Activated T-cell treated with anti-CD3 and anti-CD28 coated beads, Interleukin-2, amount 50 U/mL, for 24 hours (primary cell): ENCODE measurements around the gene RPP40.
"Not testable (repeated sequence)": the region's sequence is repeated elsewhere in the genome, so short reads cannot be mapped to it uniquely, and the experiment has no call there.

Experiments
- DNase-seq: peaks from one replicate; pipeline ENCODE4 v3.0.0-alpha.2; 2020
- H3K27ac Mint-ChIP-seq: 2 replicates; pipeline ENCODE4 v1.8.0; 2020; ENCODE audit warnings: mild to moderate bottlenecking, mixed read lengths
- H3K27me3 Mint-ChIP-seq: 2 replicates; pipeline ENCODE4 v1.8.0; 2020; ENCODE audit warnings: mixed read lengths
- H3K36me3 Mint-ChIP-seq: 2 replicates; pipeline ENCODE4 v1.8.0; 2020; ENCODE audit warnings: low read depth, mixed read lengths
- H3K4me1 Mint-ChIP-seq: 2 replicates; pipeline ENCODE4 v1.8.0; 2020; ENCODE audit warnings: low read depth, mixed read lengths
- H3K4me3 Mint-ChIP-seq: 2 replicates; pipeline ENCODE4 v1.8.0; 2020; ENCODE audit warnings: mild to moderate bottlenecking, moderate library complexity, mixed read lengths
- H3K9me3 Mint-ChIP-seq: 2 replicates; pipeline ENCODE4 v1.8.0; 2020; ENCODE audit warnings: mixed read lengths

The RPP40 gene

GRCh38 chr6:5030596-5031136 lies 26.8 kb upstream of the RPP40 start:
- H3K27me3 Mint-ChIP-seq: peaks cover 9% of the 10 kb centered on the region
- no peaks in the 10 kb centered on the region for H3K9me3 Mint-ChIP-seq
- DNase-seq: peak; percentile 79
- peak overlapping the region; percentile 47 for H3K27ac Mint-ChIP-seq
- H3K4me1 Mint-ChIP-seq: peaks cover 19% of the 10 kb centered on the region
- H3K36me3 Mint-ChIP-seq: no peaks in the 10 kb centered on the region
- no peak overlapping the region for H3K4me3 Mint-ChIP-seq

GRCh38 chr6:5029609-5030008 lies 25.8 kb upstream of the RPP40 start:
- Mint-ChIP-seq H3K27ac (no peak overlapping the region), H3K36me3 (no peaks in the 10 kb centered on the region), H3K4me1 (peaks cover 19% of the 10 kb centered on the region), H3K9me3 (no peaks in the 10 kb centered on the region), H3K27me3 (peaks cover 9% of the 10 kb centered on the region), H3K4me3 (no peak overlapping the region)
- no peak for DNase-seq

- Mint-ChIP-seq H3K36me3 (no peaks in the 10 kb centered on the region), H3K27ac (no peak overlapping the region), H3K9me3 (no peaks in the 10 kb centered on the region), H3K4me3 (no peak overlapping the region), H3K27me3 (peaks cover 9% of the 10 kb centered on the region), H3K4me1 (peaks cover 17% of the 10 kb centered on the region)
- DNase-seq: no peak
Measured at GRCh38 chr6:5028921-5029320, 25.1 kb upstream of the RPP40 start.

GRCh38 chr6:5028301-5028700 lies 24.5 kb upstream of the RPP40 start:
- H3K4me1 Mint-ChIP-seq: peaks cover 17% of the 10 kb centered on the region
- H3K9me3 Mint-ChIP-seq: no peaks in the 10 kb centered on the region
- H3K27me3 Mint-ChIP-seq: peaks cover 9% of the 10 kb centered on the region
- no peak overlapping the region for H3K4me3 Mint-ChIP-seq
- no peak for DNase-seq
- no peak overlapping the region for H3K27ac Mint-ChIP-seq
- no peaks in the 10 kb centered on the region for H3K36me3 Mint-ChIP-seq

- H3K27ac Mint-ChIP-seq: peak overlapping the region; percentile 76
Measured at GRCh38 chr6:5025911-5026819, 22.3 kb upstream of the RPP40 start.

GRCh38 chr6:5023923-5024322 lies 20.1 kb upstream of the RPP40 start:
- no peak overlapping the region for H3K27ac Mint-ChIP-seq
- H3K4me1 Mint-ChIP-seq: peaks cover 10% of the 10 kb centered on the region
- peaks cover 7% of the 10 kb centered on the region for H3K36me3 Mint-ChIP-seq
- H3K4me3 Mint-ChIP-seq: no peak overlapping the region
- DNase-seq: no peak
- H3K27me3 Mint-ChIP-seq: peaks cover 9% of the 10 kb centered on the region
- H3K9me3 Mint-ChIP-seq: peaks cover 3% of the 10 kb centered on the region

More at GRCh38 chr6:5025911-5026819, 22.3 kb upstream of the RPP40 start:
- peaks cover 9% of the 10 kb centered on the region for H3K27me3 Mint-ChIP-seq
- H3K4me1 Mint-ChIP-seq: peaks cover 17% of the 10 kb centered on the region
- peak overlapping the region; percentile 71 for H3K4me3 Mint-ChIP-seq
- peak; percentile 33 for DNase-seq
- H3K36me3 Mint-ChIP-seq: peaks cover 7% of the 10 kb centered on the region
- H3K9me3 Mint-ChIP-seq: no peaks in the 10 kb centered on the region

GRCh38 chr6:5020142-5020541 lies 16.3 kb upstream of the RPP40 start:
- DNase-seq: no peak
- H3K4me1 Mint-ChIP-seq: no peaks in the 10 kb centered on the region
- H3K36me3 Mint-ChIP-seq: peaks cover 15% of the 10 kb centered on the region
- H3K27me3 Mint-ChIP-seq: no peaks in the 10 kb centered on the region
- H3K9me3 Mint-ChIP-seq: peaks cover 7% of the 10 kb centered on the region
- H3K4me3 Mint-ChIP-seq: no peak overlapping the region
- no peak overlapping the region for H3K27ac Mint-ChIP-seq

GRCh38 chr6:5014072-5014561 lies 10.3 kb upstream of the RPP40 start:
- Mint-ChIP-seq H3K27me3 (no peaks in the 10 kb centered on the region), H3K36me3 (peaks cover 7% of the 10 kb centered on the region), H3K9me3 (peaks cover 5% of the 10 kb centered on the region), H3K27ac (no peak overlapping the region), H3K4me1 (no peaks in the 10 kb centered on the region), H3K4me3 (no peak overlapping the region)
- no peak for DNase-seq

GRCh38 chr6:5012519-5012918 lies 8.7 kb upstream of the RPP40 start:
- Mint-ChIP-seq H3K9me3 (peaks cover under 1% of the 10 kb centered on the region), H3K36me3 (peaks cover 4% of the 10 kb centered on the region), H3K4me3 (no peak overlapping the region), H3K27ac (no peak overlapping the region), H3K4me1 (no peaks in the 10 kb centered on the region), H3K27me3 (no peaks in the 10 kb centered on the region)
- no peak for DNase-seq

GRCh38 chr6:5011346-5011745 lies 7.5 kb upstream of the RPP40 start:
- no peaks in the 10 kb centered on the region for H3K4me1 Mint-ChIP-seq
- no peaks in the 10 kb centered on the region for H3K36me3 Mint-ChIP-seq
- no peaks in the 10 kb centered on the region for H3K9me3 Mint-ChIP-seq
- H3K4me3 Mint-ChIP-seq: no peak overlapping the region
- no peak overlapping the region for H3K27ac Mint-ChIP-seq
- no peak for DNase-seq
- no peaks in the 10 kb centered on the region for H3K27me3 Mint-ChIP-seq

GRCh38 chr6:5007531-5007930 lies 3.7 kb upstream of the RPP40 start:
- Mint-ChIP-seq H3K27me3 (no peaks in the 10 kb centered on the region), H3K4me1 (peaks cover 12% of the 10 kb centered on the region), H3K9me3 (no peaks in the 10 kb centered on the region), H3K4me3 (no peak overlapping the region), H3K27ac (no peak overlapping the region), H3K36me3 (peaks cover 8% of the 10 kb centered on the region)
- no peak for DNase-seq

GRCh38 chr6:5006222-5006621 lies 2.4 kb upstream of the RPP40 start:
- H3K4me3 Mint-ChIP-seq: no peak overlapping the region
- H3K27ac Mint-ChIP-seq: peak overlapping the region; percentile 6
- H3K36me3 Mint-ChIP-seq: peaks cover 20% of the 10 kb centered on the region
- H3K27me3 Mint-ChIP-seq: no peaks in the 10 kb centered on the region
- peaks cover 18% of the 10 kb centered on the region for H3K4me1 Mint-ChIP-seq
- no peaks in the 10 kb centered on the region for H3K9me3 Mint-ChIP-seq
- DNase-seq: no peak

- peaks cover 18% of the 10 kb centered on the region for H3K4me1 Mint-ChIP-seq
Measured at GRCh38 chr6:5005038-5005433, 1.2 kb upstream of the RPP40 start.

GRCh38 chr6:5004373-5005037 lies 668 bp upstream of the RPP40 start:
- DNase-seq: no peak
- Mint-ChIP-seq H3K27ac (peak overlapping the region; percentile 99), H3K4me1 (peaks cover 18% of the 10 kb centered on the region), H3K4me3 (peak overlapping the region; percentile 93), H3K36me3 (peaks cover 35% of the 10 kb centered on the region), H3K9me3 (no peaks in the 10 kb centered on the region), H3K27me3 (no peaks in the 10 kb centered on the region)

More at GRCh38 chr6:5005038-5005433, 1.2 kb upstream of the RPP40 start:
- H3K27ac Mint-ChIP-seq, H3K4me3 Mint-ChIP-seq, H3K9me3 Mint-ChIP-seq, H3K27me3 Mint-ChIP-seq, DNase-seq: not testable (repeated sequence)
- H3K36me3 Mint-ChIP-seq: peaks cover 32% of the 10 kb centered on the region

- no peak overlapping the region for H3K27ac Mint-ChIP-seq
- H3K4me3 Mint-ChIP-seq: no peak overlapping the region
- peaks cover 15% of the 10 kb centered on the region for H3K4me1 Mint-ChIP-seq
- no peak for DNase-seq
- no peaks in the 10 kb centered on the region for H3K27me3 Mint-ChIP-seq
- H3K36me3 Mint-ChIP-seq: peaks cover 83% of the 10 kb centered on the region
- no peaks in the 10 kb centered on the region for H3K9me3 Mint-ChIP-seq
Measured at GRCh38 chr6:4999586-4999985, 4.3 kb downstream of the RPP40 start.
